Measurements from ENCODE around the gene SLC7A8. TPM values are rescaled to one million over a fixed set of nuclear protein-coding genes. Genes with fewer than 3 reads are reported as not detected.

Gene SLC7A8
- total and polyA plus RNA-seq, 10 of the 15 experiments (the other 5 are each of a cell fraction or from before 2014, with no cell fraction given) = 0.06 to 0.28 (median 0.21) TPM; not detected in 7

GRCh38 chr14:23208324-23208723, 24.9 kb upstream of the SLC7A8 start (continued):
- TF ChIP-seq E2F8 (IDR thresholded peaks at IDR 0.05; ENCODE audit: low read depth, partially characterized antibody) (no peak), NKRF (conservative IDR thresholded peaks at IDR 0.05) (no peak)

GRCh38 chr14:23207146-23207540, 23.7 kb upstream of the SLC7A8 start:
- no peaks in the 10 kb centered on the region for H3K36me3 ChIP-seq (ENCODE audit: control insufficient read depth in 2 of 2, insufficient read depth in 2 of 2, low read length in 1 of 2)
- H3K9ac ChIP-seq (ENCODE audit: control insufficient read depth, insufficient read depth, low read length) = no peak overlapping the region
- no TSS peak for BruUV-seq (replicated peaks)
- H3K4me2 ChIP-seq (ENCODE audit: control insufficient read depth, insufficient read depth) = no peak overlapping the region
- 39% methylated on average over 3 of the region's 3 CpGs for WGBS (ENCODE audit: insufficient coverage, insufficient replicate concordance, low lambda C conversion rate, missing lambda C conversion rate)
- FAIRE-seq = no peak
- no peak for ATAC-seq
- no peaks in the 10 kb centered on the region for H4K20me1 ChIP-seq (ENCODE audit: control insufficient read depth, insufficient read depth)
- POLR2A ChIA-PET = no interaction called here
- no peak for DNase-seq (ENCODE audit: low read depth, low spot score)
- CTCF ChIA-PET = interaction anchor here (1.0 to 2.1 kb wide), 2 partner anchors 87 to 138 kb away, joined by 3 to 7 read pairs; no protein-coding TSS in a partner anchor
- H3K27me3 ChIP-seq (replicated peaks in 1 of 2; ENCODE audit: control insufficient read depth in 2 of 2, insufficient read depth in 2 of 2, low read length in 1 of 2) = no peaks in the 10 kb centered on the region
- H3K9me3 ChIP-seq (replicated peaks; ENCODE audit: control insufficient read depth, insufficient read depth, low read length) = no peaks in the 10 kb centered on the region
- RAD21 ChIA-PET (ENCODE audit: unreplicated experiment) = no interaction called here
- in situ Hi-C loops (cut with MboI) (no loop called here), intact Hi-C loops (cut with micrococcal nuclease; ENCODE audit: unreplicated experiment) (no loop called here)
- SMC1A ChIA-PET (ENCODE audit: uncharacterized antibody, unreplicated experiment) = no interaction called here
- no peak overlapping the region for H2AFZ ChIP-seq (ENCODE audit: control insufficient read depth, low read depth, low read length)
- H3K27ac ChIP-seq (ENCODE audit: control insufficient read depth, insufficient read depth) = no peak overlapping the region
- no peaks in the 10 kb centered on the region for H3K4me1 ChIP-seq (ENCODE audit: control insufficient read depth, insufficient read depth, low read length)
- H3K4me3 ChIP-seq = no peak overlapping the region
- no peaks in the 10 kb centered on the region for H3K79me2 ChIP-seq (ENCODE audit: control insufficient read depth, insufficient read depth, low read length)
- TF ChIP-seq ETV6 (conservative IDR thresholded peaks at IDR 0.05 in 1 of 2, IDR thresholded peaks at IDR 0.05 in 1 of 2; ENCODE audit: borderline replicate concordance in 1 of 2, low read depth in 1 of 2) (no peak), ZSCAN29 (IDR thresholded peaks at IDR 0.05) (no peak), TCF3 (IDR thresholded peaks at IDR 0.05; ENCODE audit: borderline replicate concordance, insufficient read depth, low read depth, low read length) (no peak), HSF1 (IDR thresholded peaks at IDR 0.05; ENCODE audit: low read depth, low read length) (no peak), KDM1A (IDR thresholded peaks at IDR 0.05; ENCODE audit: borderline replicate concordance) (no peak), CEBPZ (IDR thresholded peaks at IDR 0.05; ENCODE audit: low read depth, low read length) (no peak), YBX1 (IDR thresholded peaks at IDR 0.05) (no peak), JUND (IDR thresholded peaks at IDR 0.05; ENCODE audit: low read depth, low read length) (no peak), WRNIP1 (IDR thresholded peaks at IDR 0.05; ENCODE audit: borderline replicate concordance, low read depth, low read length) (no peak), SMARCA5 (IDR thresholded peaks at IDR 0.05) (no peak)

Data from GM12878 (cell line).